ENCODE data around the gene C1orf35.

C1orf35 gene

GRCh38 chr1:228094432-228095016, 8.6 kb downstream of the C1orf35 start:
- DNase-seq (ENCODE audit: low read depth in 2 of 2) = no peak

GRCh38 chr1:228093050-228093906, 9.8 kb downstream of the C1orf35 start:
- DNase-seq (ENCODE audit: low read depth in 2 of 2) = no peak

GRCh38 chr1:228092342-228093049, 10.6 kb downstream of the C1orf35 start:
- DNase-seq (ENCODE audit: low read depth in 2 of 2) = no peak

GRCh38 chr1:228091084-228091483, 12.0 kb downstream of the C1orf35 start:
- no peak for DNase-seq (ENCODE audit: low read depth in 2 of 2)

GRCh38 chr1:228090613-228091081, 12.5 kb downstream of the C1orf35 start:
- DNase-seq (ENCODE audit: low read depth in 2 of 2) = no peak

GRCh38 chr1:228089519-228090380, 13.4 kb downstream of the C1orf35 start:
- no peak for DNase-seq (ENCODE audit: low read depth in 2 of 2)

- no peak for DNase-seq (ENCODE audit: low read depth in 2 of 2)
Measured at GRCh38 chr1:228088586-228089498, 14.3 kb downstream of the C1orf35 start.

GRCh38 chr1:228087771-228088251, 15.3 kb downstream of the C1orf35 start:
- no peak for DNase-seq (ENCODE audit: low read depth in 2 of 2)

- no peak for DNase-seq (ENCODE audit: low read depth in 2 of 2)
Measured at GRCh38 chr1:228085287-228085951, 17.7 kb downstream of the C1orf35 start.

GRCh38 chr1:228084797-228085196, 18.3 kb downstream of the C1orf35 start:
- DNase-seq (ENCODE audit: low read depth in 2 of 2) = no peak

- no peak for DNase-seq (ENCODE audit: low read depth in 2 of 2)
Measured at GRCh38 chr1:228084325-228084724, 18.8 kb downstream of the C1orf35 start.

GRCh38 chr1:228083871-228084278, 19.2 kb downstream of the C1orf35 start:
- no peak for DNase-seq (ENCODE audit: low read depth in 2 of 2)

- no peak for DNase-seq (ENCODE audit: low read depth in 2 of 2)
Measured at GRCh38 chr1:228082918-228083870, 19.9 kb downstream of the C1orf35 start.

GRCh38 chr1:228082214-228082917, 20.8 kb downstream of the C1orf35 start, which contains the start of gene ARF1:
ARF1 (plus strand) TSS chr1:228082708; CDS start chr1:228097115, 14,407 bp downstream.
- peak; percentile 80 to 90 for DNase-seq (ENCODE audit: low read depth in 2 of 2)

- DNase-seq (ENCODE audit: low read depth in 2 of 2) = no peak
Measured at GRCh38 chr1:228081578-228082213, 21.4 kb downstream of the C1orf35 start.

GRCh38 chr1:228081144-228081543, 22.0 kb downstream of the C1orf35 start:
- DNase-seq (ENCODE audit: low read depth in 2 of 2) = no peak

- DNase-seq (ENCODE audit: low read depth in 2 of 2) = no peak
Measured at GRCh38 chr1:228079601-228080263, 23.4 kb downstream of the C1orf35 start.

All from stimulated activated CD4-positive, alpha-beta T cell treated with anti-CD3 and anti-CD28 coated beads, Interleukin-15, amount 100 ng/mL, for 48 hours (primary cell).